Mesodermal cell (in vitro differentiated cells): ENCODE measurements around the gene SIKE1.
A peak's percentile ranks its signal among the peaks of the same experiment; 100 is the strongest.
"Not testable (repeated sequence)": the region's sequence is repeated elsewhere in the genome, so short reads cannot be mapped to it uniquely, and the experiment has no call there.

Experiments used
- H3K27ac ChIP-seq: 2 replicates; pipeline ENCODE4 v1.7.0; 2013; ENCODE audit warnings: mild to moderate bottlenecking, low read depth, low read length, moderate library complexity; ENCODE audit not compliant: severe bottlenecking
- H3K36me3 ChIP-seq: 2 replicates; pipeline ENCODE4 v1.7.1; 2013; ENCODE audit warnings: mild to moderate bottlenecking, low read length, moderate library complexity; ENCODE audit not compliant: control insufficient read depth, insufficient read depth
- H3K4me1 ChIP-seq: one replicate; pipeline ENCODE4 v1.7.1; 2013; ENCODE audit warnings: mild to moderate bottlenecking, low read length; ENCODE audit not compliant: insufficient read depth, control insufficient read depth, poor library complexity, severe bottlenecking
- H3K4me3 ChIP-seq: 2 replicates; pipeline ENCODE4 v1.7.0; 2013; ENCODE audit warnings: low read length, control low read depth, mild to moderate bottlenecking; ENCODE audit not compliant: insufficient read depth, poor library complexity, severe bottlenecking; ENCODE audit errors: extremely low read depth
- H3K9me3 ChIP-seq: 2 replicates; pipeline ENCODE4 v1.7.1; 2013; ENCODE audit warnings: mild to moderate bottlenecking, low read length, moderate library complexity; ENCODE audit not compliant: control insufficient read depth
- WGBS, 2 experiments: methylation state at CpG; one replicate each; pipeline ENCODE4 v1.1.5; 2013; ENCODE audit warnings: missing lambda C conversion rate in 2 of 2; ENCODE audit not compliant: insufficient coverage in 2 of 2; 5-methylcytosine and 5-hydroxymethylcytosine counted together

The SIKE1 gene

GRCh38 chr1:114782476-114782875 lies 2.0 kb upstream of the SIKE1 start:
- no peaks in the 10 kb centered on the region for H3K4me1 ChIP-seq
- no peaks in the 10 kb centered on the region for H3K9me3 ChIP-seq
- H3K27ac ChIP-seq: no peak overlapping the region
- peaks cover 17% of the 10 kb centered on the region for H3K36me3 ChIP-seq
- H3K4me3 ChIP-seq: no peak overlapping the region
- WGBS, 2 experiments: 84% methylated on average over 2 of the region's 5 CpGs; no CpG with 5 or more reads in 1 of the 2 experiments

- no peaks in the 10 kb centered on the region for H3K4me1 ChIP-seq
- H3K27ac ChIP-seq: peak overlapping the region; percentile 89
- peaks cover 43% of the 10 kb centered on the region for H3K36me3 ChIP-seq
- peak overlapping the region; percentile 70 for H3K4me3 ChIP-seq
- no peaks in the 10 kb centered on the region for H3K9me3 ChIP-seq
These were observed 763 bp downstream of the SIKE1 start for GRCh38 chr1:114779722-114780121.

- H3K36me3 ChIP-seq: peaks cover 65% of the 10 kb centered on the region
- not testable (repeated sequence) for H3K27ac ChIP-seq, H3K9me3 ChIP-seq, H3K4me3 ChIP-seq, H3K4me1 ChIP-seq
- 100% methylated on average over 1 of the region's 4 CpGs; no CpG with 5 or more reads in 1 of the 2 experiments for WGBS, 2 experiments
These were observed 3.8 kb downstream of the SIKE1 start for GRCh38 chr1:114776726-114777125.

- H3K36me3 ChIP-seq: peaks cover 54% of the 10 kb centered on the region
- H3K9me3 ChIP-seq: no peaks in the 10 kb centered on the region
- no peak overlapping the region for H3K27ac ChIP-seq
- no peaks in the 10 kb centered on the region for H3K4me1 ChIP-seq
- no CpG with 5 or more reads among the region's 1 CpG for WGBS, 2 experiments
- no peak overlapping the region for H3K4me3 ChIP-seq
These were observed 8.5 kb downstream of the SIKE1 start for GRCh38 chr1:114771992-114772391.

- H3K27ac ChIP-seq: no peak overlapping the region
- H3K4me1 ChIP-seq: no peaks in the 10 kb centered on the region
- no CpG with 5 or more reads among the region's 1 CpG for WGBS, 2 experiments
- peaks cover 45% of the 10 kb centered on the region for H3K36me3 ChIP-seq
- no peak overlapping the region for H3K4me3 ChIP-seq
- H3K9me3 ChIP-seq: no peaks in the 10 kb centered on the region
These were observed 9.5 kb downstream of the SIKE1 start for GRCh38 chr1:114770989-114771388.

- peaks cover 4% of the 10 kb centered on the region for H3K36me3 ChIP-seq
- no peak overlapping the region for H3K27ac ChIP-seq
- WGBS, 2 experiments: 87 to 90% methylated on average over 2 of the region's 4 CpGs
- no peaks in the 10 kb centered on the region for H3K4me1 ChIP-seq
- no peak overlapping the region for H3K4me3 ChIP-seq
- H3K9me3 ChIP-seq: no peaks in the 10 kb centered on the region
These were observed 15.8 kb downstream of the SIKE1 start for GRCh38 chr1:114764689-114765088.

- Histone ChIP-seq H3K4me1 (peaks cover 11% of the 10 kb centered on the region), H3K36me3 (peaks cover 15% of the 10 kb centered on the region), H3K27ac (peak overlapping the region; percentile 100), H3K4me3 (peak overlapping the region; percentile 99), H3K9me3 (no peaks in the 10 kb centered on the region)
- 50 to 100% methylated on average over 1 to 2 of the region's 6 CpGs for WGBS, 2 experiments
These were observed 22.1 kb downstream of the SIKE1 start for GRCh38 chr1:114758256-114758832.

GRCh38 chr1:114757455-114758255 lies 22.8 kb downstream of the SIKE1 start, which contains the start of gene CSDE1:
Gene CSDE1 (minus strand): TSS chr1:114757984. CDS start chr1:114739890, 18,094 bp downstream.
- Histone ChIP-seq H3K36me3 (peaks cover 16% of the 10 kb centered on the region), H3K27ac (peak within 1 kb of the TSS; percentile 100), H3K4me3 (peak within 1 kb of the TSS; percentile 99), H3K4me1 (peaks cover 13% of the 10 kb centered on the region), H3K9me3 (no peaks in the 10 kb centered on the region)
- 0% methylated on average over 33 to 48 of the region's 50 CpGs for WGBS, 2 experiments

- Histone ChIP-seq H3K4me1 (peaks cover 18% of the 10 kb centered on the region), H3K36me3 (peaks cover 16% of the 10 kb centered on the region), H3K9me3 (no peaks in the 10 kb centered on the region), H3K27ac (peak overlapping the region; percentile 100), H3K4me3 (peak overlapping the region; percentile 99)
- WGBS, 2 experiments: 0 to 1% methylated on average over 14 to 16 of the region's 17 CpGs
These were observed 23.5 kb downstream of the SIKE1 start for GRCh38 chr1:114756949-114757454.

GRCh38 chr1:114756009-114756892 lies 24.2 kb downstream of the SIKE1 start:
- Histone ChIP-seq H3K27ac (peak overlapping the region; percentile 100), H3K4me3 (peak overlapping the region; percentile 99), H3K36me3 (peaks cover 16% of the 10 kb centered on the region), H3K4me1 (peaks cover 18% of the 10 kb centered on the region), H3K9me3 (no peaks in the 10 kb centered on the region)
- 26 to 39% methylated on average over 6 to 10 of the region's 14 CpGs for WGBS, 2 experiments
